ENCODE results near the gene RRAGD. TPM values are rescaled to one million over a fixed set of nuclear protein-coding genes. Genes with fewer than 3 reads are reported as not detected.

RRAGD gene
- total and polyA plus RNA-seq, 2 of the 13 experiments (the other 11 are each of a cell fraction or from before 2014, with no cell fraction given), result 0.35 to 0.53 TPM

DNA sequence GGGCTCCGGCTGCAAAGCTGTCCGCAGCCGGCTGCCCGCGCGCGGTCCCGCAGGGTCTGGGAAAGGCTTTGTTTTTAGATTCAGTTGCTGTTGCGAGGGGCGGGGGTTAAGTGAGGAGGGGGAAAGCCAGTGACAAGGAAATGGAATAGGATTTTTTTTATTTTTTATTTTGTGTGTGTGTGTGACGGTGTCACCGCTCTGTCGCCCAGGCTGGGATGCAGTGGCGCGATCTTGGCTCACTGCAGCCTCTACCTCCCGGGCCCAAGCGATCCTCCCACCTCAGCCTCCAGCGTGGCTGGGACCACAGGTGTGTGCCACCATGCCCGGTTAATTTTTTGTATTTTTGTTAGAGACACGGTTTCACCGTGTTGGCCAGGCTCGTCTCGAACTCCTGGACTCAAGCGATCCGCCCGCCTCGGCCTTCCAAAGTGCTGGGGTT lies 58.9 kb downstream of the RRAGD start:
- H2AFZ ChIP-seq (ENCODE audit: low read length), result no peak overlapping the region
- DNase-seq (ENCODE audit: low spot score), result no peak
- intact Hi-C loops (cut with micrococcal nuclease; ENCODE audit: unreplicated experiment), result no loop called here
- ChIA-PET CTCF (ENCODE audit: low intra/inter-chr PET ratio, low total read pairs) (no interaction called here), POLR2A (interaction anchor here (0.6 to 3.2 kb wide), 8 partner anchors 12 to 390 kb away, joined by 3 to 12 read pairs (median 3); partner anchors contain the start of gene RNGTT)
- H3K4me1 ChIP-seq (ENCODE audit: insufficient read depth, low read length), result peaks cover 49% of the 10 kb centered on the region
- peak overlapping the region; percentile 98 for H3K9ac ChIP-seq (ENCODE audit: insufficient read depth, low read depth, low read length)
- TF ChIP-seq ZMYM2 (CRISPR knock-in tag; IDR thresholded peaks at IDR 0.05) (0 out of 2 replicates have a peak, but pooled peaks have one; percentile 65), ADNP (CRISPR knock-in tag; IDR thresholded peaks at IDR 0.05) (0 out of 2 replicates have a peak, but pooled peaks have one; percentile 31), KDM3A (CRISPR knock-in tag; IDR thresholded peaks at IDR 0.05; ENCODE audit: low read depth) (0 out of 2 replicates have a peak, but pooled peaks have one; percentile 13), DNMT1 (CRISPR knock-in tag; IDR thresholded peaks at IDR 0.05) (no peak), ZNF234 (CRISPR knock-in tag; conservative IDR thresholded peaks at IDR 0.05) (no peak), HDAC2 (CRISPR knock-in tag; IDR thresholded peaks at IDR 0.05) (no peak), ZMYM3 (CRISPR knock-in tag; IDR thresholded peaks at IDR 0.05) (peak; percentile 86), ZBTB38 (CRISPR knock-in tag; IDR thresholded peaks at IDR 0.05) (peak; percentile 92), RFXAP (CRISPR knock-in tag; IDR thresholded peaks at IDR 0.05; ENCODE audit: borderline replicate concordance) (no peak)
- TF ChIP-seq, protein P1, sequence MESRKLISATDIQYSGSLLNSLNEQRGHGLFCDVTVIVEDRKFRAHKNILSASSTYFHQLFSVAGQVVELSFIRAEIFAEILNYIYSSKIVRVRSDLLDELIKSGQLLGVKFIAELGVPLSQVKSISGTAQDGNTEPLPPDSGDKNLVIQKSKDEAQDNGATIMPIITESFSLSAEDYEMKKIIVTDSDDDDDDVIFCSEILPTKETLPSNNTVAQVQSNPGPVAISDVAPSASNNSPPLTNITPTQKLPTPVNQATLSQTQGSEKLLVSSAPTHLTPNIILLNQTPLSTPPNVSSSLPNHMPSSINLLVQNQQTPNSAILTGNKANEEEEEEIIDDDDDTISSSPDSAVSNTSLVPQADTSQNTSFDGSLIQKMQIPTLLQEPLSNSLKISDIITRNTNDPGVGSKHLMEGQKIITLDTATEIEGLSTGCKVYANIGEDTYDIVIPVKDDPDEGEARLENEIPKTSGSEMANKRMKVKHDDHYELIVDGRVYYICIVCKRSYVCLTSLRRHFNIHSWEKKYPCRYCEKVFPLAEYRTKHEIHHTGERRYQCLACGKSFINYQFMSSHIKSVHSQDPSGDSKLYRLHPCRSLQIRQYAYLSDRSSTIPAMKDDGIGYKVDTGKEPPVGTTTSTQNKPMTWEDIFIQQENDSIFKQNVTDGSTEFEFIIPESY (CRISPR knock-in tag; IDR thresholded peaks at IDR 0.05), result peak; percentile 66; the same call in 1 of the 2 replicates
- TF ChIP-seq, protein P2, sequence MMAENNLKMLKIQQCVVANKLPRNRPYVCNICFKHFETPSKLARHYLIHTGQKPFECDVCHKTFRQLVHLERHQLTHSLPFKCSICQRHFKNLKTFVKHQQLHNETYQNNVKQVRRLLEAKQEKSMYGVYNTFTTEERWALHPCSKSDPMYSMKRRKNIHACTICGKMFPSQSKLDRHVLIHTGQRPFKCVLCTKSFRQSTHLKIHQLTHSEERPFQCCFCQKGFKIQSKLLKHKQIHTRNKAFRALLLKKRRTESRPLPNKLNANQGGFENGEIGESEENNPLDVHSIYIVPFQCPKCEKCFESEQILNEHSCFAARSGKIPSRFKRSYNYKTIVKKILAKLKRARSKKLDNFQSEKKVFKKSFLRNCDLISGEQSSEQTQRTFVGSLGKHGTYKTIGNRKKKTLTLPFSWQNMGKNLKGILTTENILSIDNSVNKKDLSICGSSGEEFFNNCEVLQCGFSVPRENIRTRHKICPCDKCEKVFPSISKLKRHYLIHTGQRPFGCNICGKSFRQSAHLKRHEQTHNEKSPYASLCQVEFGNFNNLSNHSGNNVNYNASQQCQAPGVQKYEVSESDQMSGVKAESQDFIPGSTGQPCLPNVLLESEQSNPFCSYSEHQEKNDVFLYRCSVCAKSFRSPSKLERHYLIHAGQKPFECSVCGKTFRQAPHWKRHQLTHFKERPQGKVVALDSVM (CRISPR knock-in tag; IDR thresholded peaks at IDR 0.05), result peak; percentile 98
- no peaks in the 10 kb centered on the region for H3K9me3 ChIP-seq (ENCODE audit: low read length)
- BruUV-seq (replicated peaks), result TSS peak; percentile 95
- peak overlapping the region; percentile 81 to 93 (median 89) for H3K4me3 ChIP-seq (replicated peaks in 1 of 3; ENCODE audit: insufficient read depth in 1 of 3, low read depth in 2 of 3, low read length in 3 of 3)
- FAIRE-seq, result no peak
- peak overlapping the region; percentile 75 for H3K4me2 ChIP-seq (ENCODE audit: low read depth, low read length)
- no peak for ATAC-seq
- H3K27me3 ChIP-seq (ENCODE audit: control insufficient read depth in 1 of 2, insufficient read depth in 2 of 2, low read length in 2 of 2), result no peaks in the 10 kb centered on the region
- peaks cover 38% of the 10 kb centered on the region for H3K79me2 ChIP-seq (ENCODE audit: insufficient read depth, low read length)
- in situ Hi-C loops (cut with HindIII; ENCODE audit: extremely low pct_ligation_motif_present, low pct_unique_long_range_greater_than_20kb), result no loop called here
- no peaks in the 10 kb centered on the region; the same call in 1 of the 2 replicates for H4K20me1 ChIP-seq (ENCODE audit: insufficient read depth, low read length)
- 55% methylated on average over 26 of the region's 27 CpGs for WGBS (ENCODE audit: low lambda C conversion rate)
- peak overlapping the region; percentile 90 for H3K27ac ChIP-seq (ENCODE audit: extremely low read length, insufficient read depth, low read length)
- no peaks in the 10 kb centered on the region; a peak in 1 of 5 replicates for H3K36me3 ChIP-seq (replicated peaks in 1 of 2; ENCODE audit: control insufficient read depth in 1 of 2, insufficient read depth in 2 of 2, low read length in 2 of 2)

Measured in HepG2 (cell line).